HCT116 (cell line): ENCODE data around the gene PRKN. TPM values are rescaled to one million over a fixed set of nuclear protein-coding genes. Genes with fewer than 3 reads are reported as not detected.

Source experiments
- ATAC-seq: fragments of 200-7000 bp; cut with Tn5 transposase; 2 replicates; pipeline ENCODE4 v1.9.1; 2020; ENCODE audit warnings: mild to moderate bottlenecking, moderate library complexity
- BruUV-seq: library from RNA; stranded (reverse); fragments of 400-500 nt; replicated peaks from 2 replicates; lab custom pipeline; 2021; lab: Mats Ljungman, UMichigan
- CTCF ChIA-PET: fragments of 300-600 bp; sonication (Branson Sonifier 250); formaldehyde crosslinking; loops from one replicate; lab custom pipeline; 2021; ENCODE audit warnings: antibody characterized with exemption; lab: Charles Lee
- POLR2A ChIA-PET: fragments of 300-600, 350-600 bp; sonication (Branson Sonifier 250); formaldehyde crosslinking; loops from one replicate; lab custom pipeline; 2021; ENCODE audit warnings: antibody characterized with exemption; lab: Charles Lee
- RAD21 ChIA-PET, 2 experiments: fragments of 300-600 bp; sonication (Branson Sonifier 250); formaldehyde crosslinking; loops; one replicate each; lab custom pipeline; 2023; ENCODE audit warnings: low total read pairs in 2 of 2; ENCODE audit not compliant: uncharacterized antibody in 2 of 2, unreplicated experiment in 2 of 2, low non-redundant PET in 1 of 2; lab: Charles Lee
- DNase-seq: peaks from one replicate; pipeline ENCODE4 v3.0.0-alpha.2; 2010; ENCODE audit warnings: low read depth, low spot score
- H2AFZ ChIP-seq: fragments of 200-600 bp; shearing (Covaris generic), sonication (generic); 2 replicates; pipeline ENCODE4 v1.6.1; 2017; ENCODE audit warnings: low read depth, mixed run types, mixed read lengths, antibody characterized with exemption, low read length; ENCODE audit not compliant: poor library complexity, severe bottlenecking
- H3K27ac ChIP-seq: 2 replicates; pipeline ENCODE4 v1.5.1; 2012; ENCODE audit warnings: low read depth, low read length
- H3K27me3 ChIP-seq: fragments of 200-600 bp; sonication (generic); 2 replicates; pipeline ENCODE4 v1.6.1; 2016; ENCODE audit warnings: mixed run types, low read length, mixed read lengths; ENCODE audit not compliant: insufficient read depth
- H3K36me3 ChIP-seq, 2 experiments: fragments of 200-500 bp in 1 of 2; fragments of 200-600 bp in 1 of 2; sonication (Bioruptor generic) in 1 of 2; sonication (generic) in 1 of 2; 2 replicates each; pipeline versions ENCODE4 v1.5.1 to v1.6.1; 2014 to 2016; ENCODE audit warnings: low read length in 2 of 2, inconsistent platforms in 1 of 2, mixed read lengths in 1 of 2, mixed run types in 1 of 2; ENCODE audit not compliant: insufficient read depth in 2 of 2, control insufficient read depth in 1 of 2
- H3K4me1 ChIP-seq, 2 experiments: fragments of 200-600 bp in 1 of 2; sonication (generic) in 1 of 2; 2 replicates each; pipeline versions ENCODE4 v1.5.1 to v1.6.1; 2012 to 2017; ENCODE audit warnings: low read length in 2 of 2, inconsistent platforms in 1 of 2, mild to moderate bottlenecking in 1 of 2, mixed read lengths in 1 of 2, mixed run types in 1 of 2, moderate library complexity in 1 of 2; ENCODE audit not compliant: insufficient read depth in 2 of 2, control insufficient read depth in 1 of 2
- H3K4me2 ChIP-seq: fragments of 200-600 bp; sonication (generic); 2 replicates; pipeline ENCODE4 v1.6.1; 2017; ENCODE audit warnings: mixed run types, low read length, mixed read lengths
- H3K4me3 ChIP-seq, 2 experiments: fragments of 200-600 bp in 1 of 2; sonication (generic) in 1 of 2; replicated peaks in 1 of 2; 2 replicates each; pipeline ENCODE4 v1.5.1; 2011 to 2016; ENCODE audit warnings: low read length in 2 of 2, control low read depth in 1 of 2, low read depth in 1 of 2, mild to moderate bottlenecking in 1 of 2, mixed read lengths in 1 of 2, mixed run types in 1 of 2
- H3K79me2 ChIP-seq: fragments of 200-600 bp; sonication (generic); 2 replicates; pipeline ENCODE4 v1.6.1; 2017; ENCODE audit warnings: mild to moderate bottlenecking, mixed run types, low read length, moderate library complexity, mixed read lengths; ENCODE audit not compliant: insufficient read depth
- H3K9ac ChIP-seq: fragments of 200-600 bp; sonication (generic); 2 replicates; pipeline ENCODE4 v1.6.1; 2016; ENCODE audit warnings: low read length, mixed read lengths
- H3K9me2 ChIP-seq: fragments of 200-600 bp; sonication (generic), shearing (Covaris generic); 2 replicates; pipeline ENCODE4 v1.6.1; 2017; ENCODE audit warnings: mixed run types, mild to moderate bottlenecking, moderate library complexity; ENCODE audit not compliant: insufficient read depth
- H3K9me3 ChIP-seq, 2 experiments: fragments of 200-500 bp in 1 of 2; fragments of 200-600 bp in 1 of 2; sonication (Bioruptor generic) in 1 of 2; sonication (generic) in 1 of 2; 2 replicates each; pipeline ENCODE4 v1.6.1; 2014 to 2017; ENCODE audit warnings: low read length in 2 of 2, mixed read lengths in 2 of 2, inconsistent platforms in 1 of 2, low read depth in 1 of 2, mild to moderate bottlenecking in 1 of 2, mixed run types in 1 of 2, moderate library complexity in 1 of 2; ENCODE audit not compliant: control insufficient read depth in 1 of 2, insufficient read depth in 1 of 2
- H4K20me1 ChIP-seq: fragments of 200-600 bp; sonication (generic), shearing (Covaris generic); 2 replicates; pipeline ENCODE4 v1.6.1; 2017; ENCODE audit warnings: mixed run types, mild to moderate bottlenecking, moderate library complexity; ENCODE audit not compliant: insufficient read depth
- ATF3 ChIP-seq: IDR thresholded peaks from 2 replicates; pipeline ENCODE4 v1.6.1; 2012
- CEBPB ChIP-seq: IDR thresholded peaks from 2 replicates; pipeline ENCODE4 v1.6.1; 2012; ENCODE audit warnings: low read depth
- CTCF ChIP-seq, 3 experiments: fragments of 200-600 bp in 1 of 3; sonication (generic) in 1 of 3; IDR thresholded peaks in 2 of 3; conservative IDR thresholded peaks in 1 of 3; 2 replicates each; pipeline ENCODE4 v1.5.1; 2012 to 2017; ENCODE audit warnings: low read depth in 2 of 3, low read length in 2 of 3, antibody characterized with exemption in 1 of 3, borderline replicate concordance in 1 of 3, control low read depth in 1 of 3, mild to moderate bottlenecking in 1 of 3, mixed read lengths in 1 of 3, mixed run types in 1 of 3, moderate library complexity in 1 of 3; ENCODE audit not compliant: insufficient read depth in 1 of 3
- EZH2 ChIP-seq: fragments of 200-600 bp; sonication (generic); IDR thresholded peaks from 2 replicates; pipeline ENCODE4 v1.6.1; 2017; ENCODE audit warnings: antibody characterized with exemption, mixed run types
- RAD21 ChIP-seq: IDR thresholded peaks from 2 replicates; pipeline ENCODE4 v1.6.1; 2012; ENCODE audit warnings: low read depth, mild to moderate bottlenecking
- SIN3A ChIP-seq: IDR thresholded peaks from 2 replicates; pipeline ENCODE4 v1.6.1; 2012; ENCODE audit warnings: low read depth
- SP1 ChIP-seq: IDR thresholded peaks from 2 replicates; pipeline ENCODE4 v1.6.1; 2012; ENCODE audit warnings: low read depth
- SRF ChIP-seq: IDR thresholded peaks from 2 replicates; pipeline ENCODE4 v1.6.1; 2012; ENCODE audit warnings: low read depth
- TCF7L2 ChIP-seq: IDR thresholded peaks from 2 replicates; pipeline ENCODE4 v1.7.0; 2011; ENCODE audit warnings: borderline replicate concordance, inconsistent platforms; ENCODE audit not compliant: insufficient read depth, insufficient read length; ENCODE audit errors: extremely low read depth
- YY1 ChIP-seq: IDR thresholded peaks from 2 replicates; pipeline ENCODE4 v1.6.1; 2011; ENCODE audit warnings: low read length, low read depth, moderate library complexity, mild to moderate bottlenecking; ENCODE audit not compliant: insufficient replicate concordance; ENCODE audit errors: extremely low read depth
- ZBTB33 ChIP-seq: IDR thresholded peaks from 2 replicates; pipeline ENCODE4 v1.6.1; 2011; ENCODE audit warnings: mild to moderate bottlenecking, low read length, moderate library complexity; ENCODE audit not compliant: insufficient replicate concordance; ENCODE audit errors: extremely low read depth
- ZFX ChIP-seq: fragments of 450-650 bp; IDR thresholded peaks from 2 replicates; pipeline ENCODE4 v1.6.1; 2017
- ZNF274 ChIP-seq: fragments of 200-500 bp; sonication (Bioruptor generic); IDR thresholded peaks from 2 replicates; pipeline ENCODE4 v1.6.1; 2014; ENCODE audit warnings: mild to moderate bottlenecking, low read depth, low read length, inconsistent platforms
- intact Hi-C: fragments of 100-400 bp; cut with micrococcal nuclease; formaldehyde crosslinking; loops from 2 replicates; pipeline ENCODE4 v1.10.0; 2022
- total RNA-seq: library from RNA; stranded (reverse); gene quantifications from one replicate; pipeline ENCODE4 v1.2.1, GENCODE V29; 2021; ENCODE audit not compliant: unreplicated experiment

The PRKN gene
- total RNA-seq, 1 experiment from 2014 or later = 2.6 TPM

GRCh38 chr6:161507375-161507774, 1220.2 kb downstream of the PRKN start (continued):
- TF ChIP-seq ATF3 (no peak), SIN3A (no peak), EZH2 (no peak)
- TF ChIP-seq, all 23 proteins: peak for 0

- H3K4me2 ChIP-seq = no peak overlapping the region
- H3K4me1 ChIP-seq = no peaks in the 10 kb centered on the region
- ChIA-PET CTCF (no interaction called here), RAD21 (no interaction called here), POLR2A (no interaction called here)
- no peak overlapping the region for H3K9ac ChIP-seq
- intact Hi-C loops = no loop called here
- H3K4me3 ChIP-seq = no peak overlapping the region
- H3K9me2 ChIP-seq = no peaks in the 10 kb centered on the region
- H3K27me3 ChIP-seq = no peaks in the 10 kb centered on the region
- no peaks in the 10 kb centered on the region for H3K36me3 ChIP-seq
- H2AFZ ChIP-seq = no peak overlapping the region
- no peak overlapping the region for H3K27ac ChIP-seq
- no peaks in the 10 kb centered on the region for H4K20me1 ChIP-seq
- H3K9me3 ChIP-seq = no peaks in the 10 kb centered on the region
- TF ChIP-seq ZNF274 = no peak
- TF ChIP-seq YY1 = no peak
- BruUV-seq = no TSS peak
- no peak for ATAC-seq
- H3K79me2 ChIP-seq = no peaks in the 10 kb centered on the region
- no peak for DNase-seq
Observed at GRCh38 chr6:161503570-161503969, 1224.0 kb downstream of the PRKN start.

- no TSS peak for BruUV-seq
- Histone ChIP-seq H3K4me3 (no peak overlapping the region), H3K27ac (no peak overlapping the region), H3K4me1 (no peaks in the 10 kb centered on the region; a peak in 1 of 4 replicates), H3K27me3 (no peaks in the 10 kb centered on the region), H2AFZ (no peak overlapping the region), H3K79me2 (no peaks in the 10 kb centered on the region), H3K9ac (no peak overlapping the region), H4K20me1 (no peaks in the 10 kb centered on the region), H3K9me3 (no peaks in the 10 kb centered on the region), H3K9me2 (no peaks in the 10 kb centered on the region), H3K4me2 (no peak overlapping the region), H3K36me3 (no peaks in the 10 kb centered on the region)
- DNase-seq (no peak), ATAC-seq (peak; percentile 12; the same call in 1 of the 2 replicates)
- ChIA-PET RAD21 (interaction anchor here (0.7 to 1.5 kb wide), 3 partner anchors 13 to 104 kb away, joined by 3 to 8 read pairs (median 5); no protein-coding TSS in a partner anchor), CTCF (interaction anchor here (3.6 kb wide), 1 partner anchor 80 kb away, joined by 28 read pairs; no protein-coding TSS in a partner anchor), POLR2A (no interaction called here)
- intact Hi-C loops = loop anchor here (1.0 kb wide), 3 partner anchors 69 to 105 kb away; no protein-coding TSS in a partner anchor
- TF ChIP-seq ATF3 = no peak
- no peak for TF ChIP-seq CEBPB
- TF ChIP-seq TCF7L2 = no peak
- TF ChIP-seq ZNF274 = no peak
- TF ChIP-seq RAD21 = no peak
- no peak for TF ChIP-seq CTCF (IDR thresholded peaks at IDR 0.05 in 2 of 3, conservative IDR thresholded peaks at IDR 0.05 in 1 of 3; ENCODE audit: borderline replicate concordance in 1 of 3, insufficient read depth in 1 of 3, low read depth in 2 of 3, low read length in 2 of 3)
- TF ChIP-seq SRF = no peak
- TF ChIP-seq ZBTB33 = no peak
- no peak for TF ChIP-seq ZFX
- no peak for TF ChIP-seq SP1
- no peak for TF ChIP-seq SIN3A
Observed at GRCh38 chr6:161498881-161499280, 1228.7 kb downstream of the PRKN start.
